Measurements from ENCODE around the gene KIAA0319L. TPM values are rescaled to one million over a fixed set of nuclear protein-coding genes. Genes with fewer than 3 reads are reported as not detected.
A peak's percentile ranks its signal among the peaks of the same experiment; 100 is the strongest.
"Not testable (repeated sequence)": the region's sequence is repeated elsewhere in the genome, so short reads cannot be mapped to it uniquely, and the experiment has no call there.

KIAA0319L gene
- total RNA-seq, 1 donor from 2014 or later, result 24.1 TPM

DNA sequence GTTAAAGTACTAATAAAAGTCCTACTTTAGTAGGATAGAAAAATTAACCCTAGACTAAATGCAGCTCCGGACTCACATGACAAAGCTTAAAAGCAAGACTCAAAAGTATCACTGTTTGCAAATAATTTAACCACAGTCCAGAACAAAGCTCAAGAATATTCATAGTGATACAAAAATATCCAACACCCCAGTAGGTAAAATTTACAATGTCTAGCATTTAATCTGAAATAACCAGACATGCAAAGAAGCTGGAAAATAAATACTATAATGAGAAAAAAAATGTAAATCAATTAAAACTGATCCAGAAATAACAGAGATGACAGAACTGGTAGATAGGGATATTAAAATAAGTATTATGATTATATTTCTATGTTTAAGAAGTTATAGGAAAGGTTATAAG lies 67.0 kb downstream of the KIAA0319L start:
- DNase-seq (ENCODE audit: low read depth in 2 of 2), result no peak

- no peak for DNase-seq (ENCODE audit: low read depth in 2 of 2)
Observed at GRCh38 chr1:35488336-35488735, 68.9 kb downstream of the KIAA0319L start.

DNA sequence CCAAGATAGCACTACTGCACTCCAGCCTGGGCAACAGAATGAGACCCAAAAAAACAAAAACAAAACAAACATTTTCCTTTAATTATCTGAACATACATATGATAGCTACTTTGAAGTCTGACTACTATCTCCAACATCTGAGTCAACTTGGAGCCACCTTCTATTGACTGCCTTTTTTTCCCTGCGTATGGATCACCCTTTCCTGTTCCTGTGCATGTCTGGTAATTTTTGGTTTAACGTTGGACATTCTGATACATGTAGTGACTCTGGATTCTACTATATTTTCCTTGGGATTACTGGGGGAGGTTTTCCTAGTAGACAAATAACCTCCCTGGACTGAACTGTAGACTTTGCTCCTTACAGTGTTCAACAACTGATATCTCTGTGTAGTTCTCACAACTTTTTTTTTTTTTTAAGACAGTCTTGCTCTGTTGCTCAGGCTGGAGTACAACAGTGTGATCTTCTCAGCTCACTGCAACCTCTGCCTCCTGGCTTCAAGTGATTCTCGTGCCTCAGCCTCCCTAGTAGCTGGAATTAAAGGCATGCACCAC lies 70.3 kb downstream of the KIAA0319L start:
- DNase-seq (ENCODE audit: low read depth in 2 of 2), result no peak

- no peak for DNase-seq (ENCODE audit: low read depth in 2 of 2)
Observed at GRCh38 chr1:35481229-35481628, 76.0 kb downstream of the KIAA0319L start.

GRCh38 chr1:35477870-35478269 lies 79.3 kb downstream of the KIAA0319L start:
- no peak for DNase-seq (ENCODE audit: low read depth in 2 of 2)

- DNase-seq (ENCODE audit: low read depth in 2 of 2), result no peak
Observed at GRCh38 chr1:35475856-35476674, 81.1 kb downstream of the KIAA0319L start.

- no peak for DNase-seq (ENCODE audit: low read depth in 2 of 2)
Observed at GRCh38 chr1:35475356-35475755, 81.8 kb downstream of the KIAA0319L start.

DNA sequence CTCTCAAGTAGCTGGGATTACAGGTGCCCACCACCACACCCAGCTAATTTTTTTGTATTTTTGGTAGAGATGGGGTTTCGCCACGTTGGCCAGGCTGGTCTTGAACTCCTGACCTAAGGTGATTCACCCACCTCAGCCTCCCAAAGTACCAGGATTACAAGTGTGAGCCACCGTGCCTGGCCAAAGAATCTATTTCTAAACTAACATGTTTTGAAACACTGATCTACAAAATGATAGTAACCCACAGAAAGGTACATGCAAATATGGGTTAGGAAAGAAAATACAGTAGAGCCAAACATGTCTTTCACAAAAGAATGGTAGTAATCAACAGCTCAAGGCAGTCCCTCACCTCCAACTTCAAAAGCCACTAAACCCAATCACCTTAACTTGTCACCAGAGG lies 84.0 kb downstream of the KIAA0319L start:
- not testable (repeated sequence) for DNase-seq (ENCODE audit: low read depth in 2 of 2)

GRCh38 chr1:35470977-35471613 lies 86.1 kb downstream of the KIAA0319L start:
- DNase-seq (ENCODE audit: low read depth in 2 of 2), result no peak

DNA sequence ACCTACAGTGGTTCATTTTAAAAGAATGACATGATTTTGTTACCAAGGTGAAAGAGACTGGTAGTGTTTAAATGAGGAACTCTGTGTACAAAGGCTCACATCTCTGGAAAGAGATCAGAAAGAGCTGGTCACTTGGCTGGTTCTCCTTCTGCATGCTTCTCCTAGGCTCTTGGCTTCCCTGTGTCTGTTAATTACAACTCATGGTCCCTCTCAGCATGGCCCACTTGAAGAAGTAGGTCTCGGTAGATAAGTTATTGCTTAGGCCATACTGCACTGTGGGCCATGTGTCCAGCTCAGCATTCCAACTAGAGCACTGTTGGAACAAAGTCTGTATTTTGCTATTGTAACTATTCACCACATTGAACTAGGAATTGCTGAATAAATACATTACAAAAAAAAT lies 91.1 kb downstream of the KIAA0319L start:
- DNase-seq (ENCODE audit: low read depth in 2 of 2), result no peak

DNA sequence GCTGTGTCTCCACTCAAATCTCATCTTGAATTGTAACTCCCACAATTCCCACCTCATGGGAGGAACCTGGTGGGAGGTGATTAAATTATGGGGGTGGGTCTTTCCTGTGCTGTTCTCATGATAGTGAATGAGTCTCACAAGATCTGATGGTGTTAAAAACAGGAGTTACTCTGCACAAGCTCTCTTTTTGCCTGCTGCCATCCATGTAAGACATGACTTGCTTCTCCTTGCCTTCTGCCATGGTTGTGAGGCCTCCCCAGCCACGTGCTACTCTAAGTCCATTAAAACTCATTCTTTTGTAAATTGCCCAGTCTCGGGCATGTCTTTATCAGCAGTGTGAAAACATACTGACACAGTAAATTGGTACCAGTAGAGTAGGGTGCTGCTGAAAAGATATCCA lies 93.5 kb downstream of the KIAA0319L start:
- not testable (repeated sequence) for DNase-seq (ENCODE audit: low read depth in 2 of 2)

- DNase-seq (ENCODE audit: low read depth in 2 of 2), result no peak
Observed at GRCh38 chr1:35463232-35463631, 94.0 kb downstream of the KIAA0319L start.

- DNase-seq (ENCODE audit: low read depth in 2 of 2), result no peak
Observed at GRCh38 chr1:35461966-35462651, 95.1 kb downstream of the KIAA0319L start.

DNA sequence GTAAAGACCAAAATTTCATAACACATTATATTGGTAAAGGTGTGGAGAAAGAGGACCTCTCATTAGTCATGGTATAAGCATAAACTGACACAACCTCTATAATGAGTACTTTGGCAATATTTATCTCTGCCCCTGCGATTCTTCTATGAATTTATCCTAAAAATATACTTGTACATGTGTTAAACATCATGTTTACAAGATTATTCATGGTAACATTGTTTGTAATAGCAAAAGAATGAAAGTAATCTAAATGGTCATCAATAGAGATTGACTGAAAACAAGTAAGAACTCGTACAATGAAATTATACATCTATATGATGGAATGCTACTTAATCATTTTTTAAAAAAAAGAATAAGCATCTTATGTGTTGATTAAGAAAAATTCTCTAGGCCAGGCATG lies 96.4 kb downstream of the KIAA0319L start:
- no peak for DNase-seq (ENCODE audit: low read depth in 2 of 2)

DNA sequence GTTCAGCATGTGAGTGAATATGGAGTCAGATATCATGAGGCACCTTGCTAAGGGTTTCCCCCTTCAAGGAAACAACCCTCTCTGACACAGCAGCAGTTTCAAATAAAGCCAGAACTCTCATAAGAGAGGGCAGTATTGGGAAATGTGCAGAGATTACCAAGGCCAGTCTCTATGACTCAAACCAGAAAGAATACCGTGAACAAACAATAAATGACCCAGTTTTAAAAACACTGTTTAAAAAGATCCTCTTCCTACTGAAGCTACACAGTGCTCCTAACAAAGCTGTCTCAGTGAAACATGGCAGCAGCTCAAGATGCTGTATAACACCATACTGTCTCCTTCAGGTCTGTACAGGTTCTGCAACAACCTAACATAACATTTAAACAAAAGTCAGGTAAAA lies 102.6 kb downstream of the KIAA0319L start:
- peak in 1 of 2 donors; percentile 36 for DNase-seq (ENCODE audit: low read depth in 2 of 2)

- no peak for DNase-seq (ENCODE audit: low read depth in 2 of 2)
Observed at GRCh38 chr1:35454176-35454575, 103.0 kb downstream of the KIAA0319L start.

- DNase-seq (ENCODE audit: low read depth in 2 of 2), result no peak
Observed at GRCh38 chr1:35453031-35453430, 104.2 kb downstream of the KIAA0319L start.

DNA sequence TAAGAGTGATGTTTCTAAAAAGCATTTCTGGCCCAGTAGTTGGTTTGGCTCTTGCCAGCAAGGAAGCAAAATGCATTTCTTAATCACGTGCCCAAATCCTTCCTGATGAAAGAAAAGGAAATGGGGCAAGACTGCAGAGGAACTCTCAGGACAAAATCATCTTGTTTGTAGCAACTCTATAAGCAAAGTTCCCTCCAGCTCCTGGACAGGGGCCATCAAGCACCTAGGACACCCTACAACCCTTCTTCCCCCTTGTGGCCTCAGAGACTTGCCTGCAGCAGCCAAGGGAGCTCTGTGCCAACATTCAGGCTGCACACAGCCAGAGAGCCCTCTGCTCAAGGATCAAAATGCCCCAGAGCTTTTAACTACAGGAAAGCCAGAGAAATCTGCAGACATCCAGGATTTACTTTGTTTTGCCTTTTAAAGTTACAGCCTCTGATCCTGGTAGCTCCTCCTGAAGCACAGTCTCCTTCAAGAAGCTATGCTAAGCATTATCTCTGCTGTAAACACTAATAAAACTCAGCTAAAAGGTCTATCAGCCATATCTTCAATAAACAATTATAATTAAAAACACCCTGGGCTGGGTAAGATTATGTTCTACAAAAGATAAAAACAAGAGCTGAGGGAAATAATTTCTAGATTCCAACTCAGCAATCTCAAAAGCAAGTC lies 105.0 kb downstream of the KIAA0319L start:
- peak in 1 of 2 donors; percentile 83 for DNase-seq (ENCODE audit: low read depth in 2 of 2)

GRCh38 chr1:35451125-35451528 lies 106.1 kb downstream of the KIAA0319L start:
- DNase-seq (ENCODE audit: low read depth in 2 of 2), result peak; percentile 70 to 82

DNA sequence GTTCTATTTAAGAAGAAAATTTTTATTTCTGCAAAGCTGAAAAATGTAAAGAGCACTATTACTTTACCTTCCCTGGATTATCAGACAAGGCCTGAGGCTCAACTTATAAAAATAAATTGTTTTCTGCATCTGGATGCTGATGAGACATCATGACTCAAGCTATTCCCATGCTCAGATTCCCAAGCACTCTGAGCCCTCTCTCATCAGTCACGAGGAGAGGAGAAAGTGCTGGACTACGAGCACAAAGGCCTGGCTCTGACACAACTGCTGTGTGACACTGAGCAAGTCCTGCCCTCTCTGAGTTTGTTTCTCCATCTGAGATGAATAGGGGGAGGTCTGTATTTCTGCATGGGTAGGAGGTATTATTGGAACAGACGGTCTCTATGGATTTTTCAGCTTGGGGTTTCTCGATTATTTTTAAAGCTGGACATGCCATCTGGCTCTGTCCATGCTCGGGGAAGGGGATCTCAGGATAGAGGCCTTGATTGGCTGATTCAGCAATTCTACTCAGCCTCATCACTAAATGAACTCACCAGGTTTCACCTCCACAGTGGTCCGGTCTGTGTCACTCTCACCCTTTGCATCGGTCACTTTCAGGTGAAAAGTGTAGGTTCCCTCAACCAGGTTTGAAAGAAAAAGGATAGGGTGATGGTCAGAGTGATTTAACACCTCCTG lies 107.7 kb downstream of the KIAA0319L start:
- DNase-seq (ENCODE audit: low read depth in 2 of 2), result peak in 1 of 2 donors; percentile 71

DNA sequence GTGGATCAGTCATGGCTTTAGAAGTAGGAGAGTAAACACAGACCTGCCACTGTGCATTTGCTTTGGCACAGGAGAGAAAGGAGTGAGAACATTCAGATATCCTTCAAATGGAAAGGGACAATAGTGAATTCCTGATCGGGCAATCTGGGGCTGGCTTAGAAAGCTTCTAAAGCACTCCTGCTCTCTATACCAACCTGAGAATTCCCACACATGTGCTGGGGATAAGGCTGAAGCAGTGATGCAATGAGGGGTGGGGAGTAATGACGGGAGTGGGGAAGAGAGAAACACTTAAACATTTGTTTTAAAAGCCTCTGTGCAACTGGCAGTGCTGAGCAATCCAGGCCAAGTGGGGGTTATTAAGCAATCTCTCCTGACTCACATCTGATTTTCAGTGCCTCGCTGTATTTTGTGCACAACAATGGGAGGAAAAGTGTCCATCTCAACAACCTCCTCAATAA lies 108.8 kb downstream of the KIAA0319L start:
- peak; percentile 5 to 70 for DNase-seq (ENCODE audit: low read depth in 2 of 2)

Measured in dermis microvascular lymphatic vessel endothelial cell (primary cell).